H9 (cell line): ENCODE results near the gene APBB2. TPM values are rescaled to one million over a fixed set of nuclear protein-coding genes. Genes with fewer than 3 reads are reported as not detected.

ENCODE experiments used
- DNase-seq: peaks from one replicate; pipeline ENCODE4 v3.0.0-alpha.2; 2017
- H2AFZ ChIP-seq: one replicate; pipeline ENCODE4 v1.6.1; 2013; ENCODE audit warnings: mild to moderate bottlenecking, low read length, control low read depth, moderate library complexity
- H2AK5ac ChIP-seq: 2 replicates; pipeline ENCODE4 v1.6.1; 2013; ENCODE audit warnings: low read length, control low read depth, mixed read lengths; ENCODE audit not compliant: insufficient read length
- H2BK120ac ChIP-seq: one replicate; pipeline ENCODE4 v1.6.1; 2013; ENCODE audit warnings: low read depth, mild to moderate bottlenecking, low read length, control low read depth, inconsistent platforms; ENCODE audit not compliant: poor library complexity, severe bottlenecking
- H2BK12ac ChIP-seq: 2 replicates; pipeline ENCODE4 v1.6.1; 2013; ENCODE audit warnings: low read length, control low read depth, mixed read lengths, low read depth; ENCODE audit not compliant: insufficient read length
- H2BK15ac ChIP-seq: 2 replicates; pipeline ENCODE4 v1.6.1; 2013; ENCODE audit warnings: low read depth, low read length, control low read depth
- H2BK20ac ChIP-seq: one replicate; pipeline ENCODE4 v1.6.1; 2013; ENCODE audit warnings: low read depth, mild to moderate bottlenecking, low read length, control low read depth, inconsistent platforms; ENCODE audit not compliant: poor library complexity, severe bottlenecking
- H2BK5ac ChIP-seq: 2 replicates; pipeline ENCODE4 v1.6.1; 2013; ENCODE audit warnings: low read length, control low read depth, mixed read lengths; ENCODE audit not compliant: insufficient read length
- H3K14ac ChIP-seq: 2 replicates; pipeline ENCODE4 v1.6.1; 2013; ENCODE audit warnings: low read length, control low read depth; ENCODE audit not compliant: insufficient read depth
- H3K18ac ChIP-seq: 2 replicates; pipeline ENCODE4 v1.6.1; 2013; ENCODE audit warnings: low read depth, mild to moderate bottlenecking, mixed read lengths, low read length, control low read depth; ENCODE audit not compliant: insufficient read length
- H3K23ac ChIP-seq: 2 replicates; pipeline ENCODE4 v1.6.1; 2013; ENCODE audit warnings: low read length, control low read depth, mixed read lengths, low read depth; ENCODE audit not compliant: insufficient read length
- H3K23me2 ChIP-seq: 2 replicates; pipeline ENCODE4 v1.6.1; 2013; ENCODE audit warnings: low read depth, mild to moderate bottlenecking, mixed read lengths, low read length, control low read depth; ENCODE audit not compliant: insufficient read length, poor library complexity, severe bottlenecking
- H3K27ac ChIP-seq: 2 replicates; pipeline ENCODE4 v1.5.1; 2013; ENCODE audit warnings: low read length, control low read depth, mixed read lengths, low read depth; ENCODE audit not compliant: insufficient read length
- H3K27me3 ChIP-seq: 2 replicates; pipeline ENCODE4 v1.6.1; 2013; ENCODE audit warnings: low read length, control low read depth, inconsistent platforms; ENCODE audit not compliant: insufficient read depth
- H3K4ac ChIP-seq: 2 replicates; pipeline ENCODE4 v1.6.1; 2013; ENCODE audit warnings: low read depth, mild to moderate bottlenecking, control low read depth, inconsistent platforms, low read length, moderate library complexity
- H3K4me1 ChIP-seq: 2 replicates; pipeline ENCODE4 v1.6.1; 2013; ENCODE audit warnings: low read length, control low read depth, inconsistent platforms; ENCODE audit not compliant: insufficient read depth
- H3K4me2 ChIP-seq: 2 replicates; pipeline ENCODE4 v1.6.1; 2013; ENCODE audit warnings: low read length, control low read depth, mixed read lengths; ENCODE audit not compliant: insufficient read length, insufficient read depth
- H3K56ac ChIP-seq: 2 replicates; pipeline ENCODE4 v1.6.1; 2013; ENCODE audit warnings: low read depth, mild to moderate bottlenecking, mixed read lengths, low read length, control low read depth; ENCODE audit not compliant: insufficient read length
- H3K79me1 ChIP-seq: 2 replicates; pipeline ENCODE4 v1.6.1; 2013; ENCODE audit warnings: low read depth, mild to moderate bottlenecking, moderate library complexity, low read length, control low read depth, inconsistent platforms; ENCODE audit not compliant: insufficient read depth, poor library complexity, severe bottlenecking
- H3K79me2 ChIP-seq: 2 replicates; pipeline ENCODE4 v1.6.1; 2013; ENCODE audit warnings: low read length, control low read depth, inconsistent platforms; ENCODE audit not compliant: insufficient read depth
- H3K9ac ChIP-seq: 2 replicates; pipeline ENCODE4 v1.6.1; 2013; ENCODE audit warnings: low read length, control low read depth, mixed read lengths; ENCODE audit not compliant: insufficient read length; ENCODE audit errors: extremely low read depth
- H3K9me3 ChIP-seq: one replicate; pipeline ENCODE4 v1.6.1; 2013; ENCODE audit warnings: low read depth, low read length, inconsistent platforms; ENCODE audit not compliant: control insufficient read depth
- H3T11ph ChIP-seq: one replicate; pipeline ENCODE4 v1.6.1; 2013; ENCODE audit warnings: mild to moderate bottlenecking, low read length, control low read depth, inconsistent platforms
- H4K20me1 ChIP-seq: one replicate; pipeline ENCODE4 v1.6.1; 2013; ENCODE audit not compliant: control insufficient read depth, insufficient read length, insufficient read depth
- H4K5ac ChIP-seq: 2 replicates; pipeline ENCODE4 v1.6.1; 2013; ENCODE audit warnings: low read depth, mild to moderate bottlenecking, mixed read lengths, low read length, control low read depth; ENCODE audit not compliant: insufficient read length
- H4K8ac ChIP-seq: replicated peaks from 2 replicates; pipeline ENCODE4 v1.6.1; 2013; ENCODE audit warnings: low read length, control low read depth, mixed read lengths, low read depth; ENCODE audit not compliant: insufficient read length
- H4K91ac ChIP-seq: 2 replicates; pipeline ENCODE4 v1.6.1; 2013; ENCODE audit warnings: low read depth, mild to moderate bottlenecking, moderate library complexity, mixed read lengths, low read length, control low read depth; ENCODE audit not compliant: insufficient read length
- H3K27ac Mint-ChIP-seq, 3 experiments: 2 replicates in 2 of 3; 3 replicates in 1 of 3; pipeline ENCODE4 v1.8.0; 2020 to 2021; ENCODE audit warnings: mixed read lengths in 3 of 3, mild to moderate bottlenecking in 1 of 3, moderate library complexity in 1 of 3
- H3K27me3 Mint-ChIP-seq: 2 replicates; pipeline ENCODE4 v1.8.0; 2021; ENCODE audit warnings: low read depth, mild to moderate bottlenecking, moderate library complexity, mixed read lengths
- H3K36me3 Mint-ChIP-seq, 3 experiments: 2 replicates in 2 of 3; 3 replicates in 1 of 3; pipeline ENCODE4 v1.8.0; 2020 to 2021; ENCODE audit warnings: low read depth in 3 of 3, mixed read lengths in 3 of 3; ENCODE audit not compliant: insufficient read depth in 1 of 3
- H3K4me1 Mint-ChIP-seq, 2 experiments: 2 replicates each; pipeline ENCODE4 v1.8.0; 2020; ENCODE audit warnings: mixed read lengths in 2 of 2
- H3K4me3 Mint-ChIP-seq, 2 experiments: 2 replicates in 1 of 2; 3 replicates in 1 of 2; pipeline ENCODE4 v1.8.0; 2020 to 2021; ENCODE audit warnings: mild to moderate bottlenecking in 2 of 2, mixed read lengths in 2 of 2, moderate library complexity in 1 of 2
- H3K9me3 Mint-ChIP-seq, 2 experiments: 2 replicates in 1 of 2; 3 replicates in 1 of 2; pipeline ENCODE4 v1.8.0; 2020; ENCODE audit warnings: mild to moderate bottlenecking in 2 of 2, mixed read lengths in 2 of 2, moderate library complexity in 1 of 2
- WGBS: extraction: QIAGEN DNeasy Blood & Tissue Kit; methylation state at CpG from one replicate; pipeline ENCODE4 v1.1.7; 2013; ENCODE audit warnings: missing lambda C conversion rate, low lambda C conversion rate, mixed read lengths; ENCODE audit not compliant: insufficient read length; ENCODE audit errors: extremely low coverage; 5-methylcytosine and 5-hydroxymethylcytosine counted together
- total RNA-seq: library from RNA; stranded (reverse); gene quantifications from 2 replicates; pipeline ENCODE4 v1.2.1, GENCODE V29; 2021
- TF ChIP-seq, protein P1 (sequence below): fragments of 200-600 bp; sonication (generic); conservative IDR thresholded peaks from 3 replicates; pipeline ENCODE4 v1.8.0; 2021; ENCODE audit warnings: antibody characterized with exemption, mild to moderate bottlenecking

The APBB2 gene
- total RNA-seq, 1 experiment from 2014 or later = 39.6 TPM

DNA sequence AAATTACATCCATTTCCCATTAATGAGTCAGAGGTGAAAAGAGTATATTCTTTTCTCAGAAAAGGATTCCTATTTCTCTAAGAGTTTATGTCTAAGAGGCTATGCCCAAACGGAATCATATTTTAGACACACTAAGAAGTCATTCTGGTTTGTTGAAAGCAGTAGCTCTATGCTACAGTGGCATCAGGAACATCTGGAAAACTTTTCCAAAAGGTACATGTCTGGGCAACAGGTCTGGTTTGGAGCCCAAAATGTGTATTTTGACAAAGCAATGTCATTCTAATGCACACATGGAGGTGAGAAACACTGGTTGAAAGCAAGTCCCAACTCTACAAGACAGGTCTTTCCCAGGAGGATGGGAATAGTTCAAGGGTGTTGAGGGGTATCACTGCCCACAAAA, 56.1 kb downstream of the APBB2 start:
- Mint-ChIP-seq H3K9me3 (no peaks in the 10 kb centered on the region), H3K4me3 (no peak overlapping the region), H3K4me1 (peaks cover 13 to 25% of the 10 kb centered on the region in 2 experiments), H3K27ac (no peak overlapping the region), H3K27me3 (no peaks in the 10 kb centered on the region), H3K36me3 (no peaks in the 10 kb centered on the region)
- Histone ChIP-seq H3K4me1 (no peaks in the 10 kb centered on the region; the same call in 1 of the 2 replicates), H3K79me1 (peaks cover 7% of the 10 kb centered on the region), H3K14ac (no peak overlapping the region), H2BK12ac (no peak overlapping the region), H4K5ac (no peak overlapping the region), H3K4me2 (no peak overlapping the region), H2AFZ (no peak overlapping the region), H3K9me3 (no peaks in the 10 kb centered on the region), H3K27ac (no peak overlapping the region), H3K79me2 (no peaks in the 10 kb centered on the region), H2BK120ac (no peak overlapping the region), H4K91ac (no peak overlapping the region), H4K20me1 (no peaks in the 10 kb centered on the region), H3K4ac (no peak overlapping the region), H3K9ac (no peak overlapping the region), H2BK5ac (no peak overlapping the region), H3K27me3 (no peaks in the 10 kb centered on the region), H2BK20ac (no peak overlapping the region), H2BK15ac (no peak overlapping the region), H2AK5ac (no peak overlapping the region), H4K8ac (no peak overlapping the region), H3K23ac (no peak overlapping the region), H3T11ph (no peak overlapping the region), H3K18ac (no peak overlapping the region), H3K23me2 (no peaks in the 10 kb centered on the region), H3K56ac (no peak overlapping the region)
- WGBS = no CpG with 5 or more reads among the region's 1 CpG
- no peak for DNase-seq
- TF ChIP-seq, protein P1, sequence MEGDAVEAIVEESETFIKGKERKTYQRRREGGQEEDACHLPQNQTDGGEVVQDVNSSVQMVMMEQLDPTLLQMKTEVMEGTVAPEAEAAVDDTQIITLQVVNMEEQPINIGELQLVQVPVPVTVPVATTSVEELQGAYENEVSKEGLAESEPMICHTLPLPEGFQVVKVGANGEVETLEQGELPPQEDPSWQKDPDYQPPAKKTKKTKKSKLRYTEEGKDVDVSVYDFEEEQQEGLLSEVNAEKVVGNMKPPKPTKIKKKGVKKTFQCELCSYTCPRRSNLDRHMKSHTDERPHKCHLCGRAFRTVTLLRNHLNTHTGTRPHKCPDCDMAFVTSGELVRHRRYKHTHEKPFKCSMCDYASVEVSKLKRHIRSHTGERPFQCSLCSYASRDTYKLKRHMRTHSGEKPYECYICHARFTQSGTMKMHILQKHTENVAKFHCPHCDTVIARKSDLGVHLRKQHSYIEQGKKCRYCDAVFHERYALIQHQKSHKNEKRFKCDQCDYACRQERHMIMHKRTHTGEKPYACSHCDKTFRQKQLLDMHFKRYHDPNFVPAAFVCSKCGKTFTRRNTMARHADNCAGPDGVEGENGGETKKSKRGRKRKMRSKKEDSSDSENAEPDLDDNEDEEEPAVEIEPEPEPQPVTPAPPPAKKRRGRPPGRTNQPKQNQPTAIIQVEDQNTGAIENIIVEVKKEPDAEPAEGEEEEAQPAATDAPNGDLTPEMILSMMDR = no peak
